HepG2 (cell line): Measurements from ENCODE around the gene UBE2H. TPM values are rescaled to one million over a fixed set of nuclear protein-coding genes. Genes with fewer than 3 reads are reported as not detected.

ENCODE experiments used
- ATAC-seq: fragments of 200-7000 bp; cut with Tn5 transposase; 3 replicates; pipeline ENCODE4 v1.9.1; 2020; ENCODE audit warnings: mild to moderate bottlenecking, moderate library complexity
- BruUV-seq: library from RNA; stranded (reverse); fragments of 400-500 nt; replicated peaks from 2 replicates; lab custom pipeline; 2021; lab: Mats Ljungman, UMichigan
- CTCF ChIA-PET: fragments of 300-600 bp; formaldehyde crosslinking; extraction: SDS; loops from one replicate; lab custom pipeline; 2021; ENCODE audit warnings: low total read pairs, inconsistent platforms, low intra/inter-chr PET ratio; lab: Yijun Ruan, JAX
- POLR2A ChIA-PET: fragments of 350-600 bp; sonication (Branson Sonifier 250); formaldehyde crosslinking; loops from one replicate; lab custom pipeline; 2020; ENCODE audit warnings: antibody characterized with exemption, inconsistent platforms; lab: Yijun Ruan, JAX
- DNase-seq: peaks from one replicate; pipeline ENCODE4 v3.0.0-alpha.2; 2015; ENCODE audit warnings: low spot score
- FAIRE-seq: peaks from 3 replicates; lab custom pipeline; 2011; peaks lifted over from hg19 to GRCh38; lab: Jason Lieb, UNC
- H2AFZ ChIP-seq: one replicate; pipeline ENCODE4 v1.6.1; 2011; ENCODE audit warnings: low read length, inconsistent platforms
- H3K27ac ChIP-seq: fragments of 300-600 bp; 3 replicates; pipeline ENCODE4 v1.8.0; 2011; ENCODE audit warnings: mixed run types, mild to moderate bottlenecking, mixed read lengths, low read length, inconsistent platforms; ENCODE audit not compliant: insufficient read depth; ENCODE audit errors: extremely low read length
- H3K27me3 ChIP-seq, 2 experiments: fragments of 200-600 bp in 1 of 2; 2 replicates in 1 of 2; 3 replicates in 1 of 2; pipeline versions ENCODE4 v1.6.0 to v1.8.0; 2011; ENCODE audit warnings: low read length in 2 of 2, mild to moderate bottlenecking in 2 of 2, moderate library complexity in 2 of 2, inconsistent platforms in 1 of 2; ENCODE audit not compliant: insufficient read depth in 2 of 2, control insufficient read depth in 1 of 2
- H3K36me3 ChIP-seq, 2 experiments: fragments of 200-600 bp in 1 of 2; replicated peaks in 1 of 2; 2 replicates in 1 of 2; 3 replicates in 1 of 2; pipeline versions ENCODE4 v1.5.1 to v1.8.0; 2011; ENCODE audit warnings: low read length in 2 of 2, inconsistent platforms in 1 of 2; ENCODE audit not compliant: insufficient read depth in 2 of 2, control insufficient read depth in 1 of 2
- H3K4me1 ChIP-seq: 2 replicates; pipeline ENCODE4 v1.5.1; 2012; ENCODE audit warnings: low read length, inconsistent platforms; ENCODE audit not compliant: insufficient read depth
- H3K4me2 ChIP-seq: 2 replicates; pipeline ENCODE4 v1.6.0; 2011; ENCODE audit warnings: low read depth, low read length, inconsistent platforms
- H3K4me3 ChIP-seq, 3 experiments: fragments of 200-600 bp in 1 of 3; sonication (generic), shearing (Covaris generic) in 1 of 3; replicated peaks in 1 of 3; 2 replicates each; pipeline ENCODE4 v1.5.1; 2011 to 2016; ENCODE audit warnings: low read length in 3 of 3, inconsistent platforms in 2 of 3, low read depth in 2 of 3, mild to moderate bottlenecking in 2 of 3, control low read depth in 1 of 3, mixed read lengths in 1 of 3; ENCODE audit not compliant: insufficient read depth in 1 of 3
- H3K79me2 ChIP-seq: one replicate; pipeline ENCODE4 v1.6.1; 2011; ENCODE audit warnings: low read length, inconsistent platforms; ENCODE audit not compliant: insufficient read depth
- H3K9ac ChIP-seq: 2 replicates; pipeline ENCODE4 v1.6.0; 2011; ENCODE audit warnings: mild to moderate bottlenecking, low read depth, low read length, inconsistent platforms; ENCODE audit not compliant: insufficient read depth
- H3K9me3 ChIP-seq: 2 replicates; pipeline ENCODE4 v1.5.1; 2012; ENCODE audit warnings: mild to moderate bottlenecking, low read length
- H4K20me1 ChIP-seq: 2 replicates; pipeline ENCODE4 v1.6.0; 2011; ENCODE audit warnings: inconsistent platforms, mild to moderate bottlenecking, low read length, moderate library complexity; ENCODE audit not compliant: insufficient read depth
- BRD4 ChIP-seq: sonication (generic); formaldehyde crosslinking; IDR thresholded peaks from 2 replicates; pipeline ENCODE4 v1.4.0; 2020; ENCODE audit warnings: missing genetic modification reagents
- CREM ChIP-seq, 2 experiments: sonication (generic) in 1 of 2; formaldehyde crosslinking in 1 of 2; IDR thresholded peaks; 2 replicates each; pipeline versions ENCODE4 v1.4.0 to v1.6.1; 2016 to 2020; ENCODE audit warnings: antibody characterized with exemption in 1 of 2, mild to moderate bottlenecking in 1 of 2, missing genetic modification reagents in 1 of 2
- FOXK1 ChIP-seq: sonication (generic); formaldehyde crosslinking; IDR thresholded peaks from 2 replicates; pipeline ENCODE4 v1.4.0; 2020; ENCODE audit warnings: low read depth, missing genetic modification reagents, borderline replicate concordance
- MIER2 ChIP-seq: IDR thresholded peaks from 2 replicates; pipeline ENCODE4 v1.6.1; 2016; ENCODE audit warnings: missing biosample characterization, missing genetic modification reagents
- MLXIP ChIP-seq: sonication (generic); formaldehyde crosslinking; IDR thresholded peaks from 2 replicates; pipeline ENCODE4 v1.9.0; 2021; ENCODE audit warnings: missing genetic modification reagents, borderline replicate concordance
- RBM22 ChIP-seq: fragments of 200-400 bp; formaldehyde crosslinking; optimal IDR thresholded peaks from 2 replicates; pipeline ENCODE3; 2017; ENCODE audit warnings: mild to moderate bottlenecking, low read length, moderate library complexity
- SMARCC2 ChIP-seq: fragments of 450-650 bp; IDR thresholded peaks from 2 replicates; pipeline ENCODE4 v1.6.1; 2017; ENCODE audit warnings: antibody characterized with exemption, mild to moderate bottlenecking
- SRSF1 ChIP-seq: fragments of 200-400 bp; formaldehyde crosslinking; optimal IDR thresholded peaks from 2 replicates; pipeline ENCODE3; 2017; ENCODE audit warnings: mild to moderate bottlenecking, low read depth, low read length, moderate library complexity
- SRSF4 ChIP-seq: fragments of 200-400 bp; formaldehyde crosslinking; IDR thresholded peaks from one replicate; pipeline ENCODE4 v1.6.1; 2018; ENCODE audit warnings: mild to moderate bottlenecking, low read depth, low read length, moderate library complexity; ENCODE audit not compliant: poor library complexity, severe bottlenecking
- WIZ ChIP-seq: sonication (generic); formaldehyde crosslinking; IDR thresholded peaks from 2 replicates; pipeline ENCODE4 v1.5.1; 2020; ENCODE audit warnings: mild to moderate bottlenecking, missing genetic modification reagents
- ZBTB37 ChIP-seq: sonication (generic); formaldehyde crosslinking; IDR thresholded peaks from 2 replicates; pipeline ENCODE4 v1.4.0; 2020; ENCODE audit warnings: mild to moderate bottlenecking, missing genetic modification reagents
- ZFP91 ChIP-seq: sonication (generic); formaldehyde crosslinking; IDR thresholded peaks from 2 replicates; pipeline ENCODE4 v1.9.0; 2022; ENCODE audit warnings: missing genetic modification reagents, mild to moderate bottlenecking, borderline replicate concordance
- ZKSCAN8 ChIP-seq: IDR thresholded peaks from 2 replicates; pipeline ENCODE4 v1.6.1; 2016; ENCODE audit warnings: borderline replicate concordance, missing genetic modification reagents, missing compliant biosample characterization
- ZMYM4 ChIP-seq: sonication (generic); formaldehyde crosslinking; IDR thresholded peaks from 2 replicates; pipeline ENCODE4 v1.8.1; 2023; ENCODE audit warnings: mild to moderate bottlenecking, missing genetic modification reagents
- ZNF205 ChIP-seq: IDR thresholded peaks from 2 replicates; pipeline ENCODE4 v1.6.1; 2018; ENCODE audit warnings: missing biosample characterization, missing genetic modification reagents
- ZNF333 ChIP-seq: sonication (generic); formaldehyde crosslinking; IDR thresholded peaks from 2 replicates; pipeline ENCODE4 v1.4.0; 2020; ENCODE audit warnings: mild to moderate bottlenecking, missing genetic modification reagents, borderline replicate concordance
- ZNF629 ChIP-seq: sonication (generic); formaldehyde crosslinking; conservative IDR thresholded peaks from 2 replicates; pipeline ENCODE4 v1.5.0; 2020; ENCODE audit warnings: missing genetic modification reagents
- ZSCAN31 ChIP-seq: sonication (generic); formaldehyde crosslinking; IDR thresholded peaks from 2 replicates; pipeline ENCODE4 v1.5.0; 2020; ENCODE audit warnings: low read depth, mild to moderate bottlenecking, missing genetic modification reagents
- WGBS: methylation state at CpG from one replicate; pipeline ENCODE4 v1.1.6; 2017; ENCODE audit warnings: low lambda C conversion rate; 5-methylcytosine and 5-hydroxymethylcytosine counted together
- in situ Hi-C: cut with HindIII; loops from 2 replicates; pipeline ENCODE4 v1.10.0; 2017; ENCODE audit warnings: low pct_unique_long_range_greater_than_20kb; ENCODE audit not compliant: extremely low pct_ligation_motif_present
- intact Hi-C: fragments of 100-400 bp; cut with micrococcal nuclease; formaldehyde crosslinking; loops from one replicate; pipeline ENCODE4 v1.10.0; 2022; ENCODE audit not compliant: unreplicated experiment
- polyA plus RNA-seq, 8 experiments: library from polyadenylated mRNA; depleted of rRNA in 3 of 8; stranded (reverse) in 7 of 8; unstranded in 1 of 8; fragments of >200 nt; fragmentation: Illumina TruSeq in 4 of 8; extraction: Trizol in 4 of 8; gene quantifications; 2 replicates each; pipeline versions ENCODE4 v1.2.1 to v1.2.3, GENCODE V29; 2011 to 2016; ENCODE audit warnings: low read depth in 4 of 8, missing spikeins in 1 of 8, mixed read lengths in 1 of 8; ENCODE audit not compliant: insufficient read depth in 1 of 8
- total RNA-seq, 5 experiments: library from RNA; depleted of rRNA; stranded (reverse); fragments of >200 nt; fragmentation: Illumina TruSeq; extraction: Trizol; gene quantifications; 2 replicates each; pipeline ENCODE4 v1.2.3, GENCODE V29; 2016; ENCODE audit warnings: low read depth in 1 of 5

UBE2H gene
- total and polyA plus RNA-seq, 2 of the 13 experiments (the other 11 are each of a cell fraction or from before 2014, with no cell fraction given): 15.5 to 40.1 TPM

- in situ Hi-C loops: no loop called here
- ATAC-seq: no peak
- WGBS: 91% methylated on average over 3 of the region's 3 CpGs
- H3K4me2 ChIP-seq: no peak overlapping the region
- H2AFZ ChIP-seq: no peak overlapping the region
- no peaks in the 10 kb centered on the region for H3K4me1 ChIP-seq
- no peaks in the 10 kb centered on the region for H3K9me3 ChIP-seq
- DNase-seq: no peak
- peaks cover 2 to 11% of the 10 kb centered on the region in 2 experiments; a peak in 2 of 5 replicates for H3K36me3 ChIP-seq
- ChIA-PET CTCF (no interaction called here), POLR2A (no interaction called here)
- H3K27ac ChIP-seq: no peak overlapping the region
- no peak overlapping the region for H3K9ac ChIP-seq
- peaks cover 6% of the 10 kb centered on the region for H3K79me2 ChIP-seq
- BruUV-seq: no TSS peak
- no peak for FAIRE-seq
- H3K4me3 ChIP-seq: no peak overlapping the region
- no peaks in the 10 kb centered on the region for H3K27me3 ChIP-seq
- intact Hi-C loops: no loop called here
- H4K20me1 ChIP-seq: peaks cover 18% of the 10 kb centered on the region; the same call in 1 of the 2 replicates
- TF ChIP-seq ZFP91 (CRISPR knock-in tag) (no peak), ZSCAN31 (CRISPR knock-in tag) (no peak), SRSF1 (no peak), ZMYM4 (CRISPR knock-in tag) (no peak), MLXIP (CRISPR knock-in tag) (no peak), SRSF4 (no peak), RBM22 (no peak), CREM (IDR thresholded peaks at IDR 0.05) (no peak), CREM (CRISPR knock-in tag; IDR thresholded peaks at IDR 0.05) (no peak), SMARCC2 (no peak), BRD4 (no peak), ZNF629 (CRISPR knock-in tag) (no peak), ZNF205 (CRISPR knock-in tag) (no peak), ZBTB37 (CRISPR knock-in tag) (no peak), WIZ (no peak), ZKSCAN8 (CRISPR knock-in tag) (no peak), ZNF333 (CRISPR knock-in tag) (no peak), FOXK1 (CRISPR knock-in tag) (no peak), MIER2 (CRISPR knock-in tag) (no peak)
Observed at GRCh38 chr7:129866251-129866650, 86.5 kb downstream of the UBE2H start.
